Measurements from ENCODE around the gene ZNF827. TPM values are rescaled to one million over a fixed set of nuclear protein-coding genes. Genes with fewer than 3 reads are reported as not detected.
A peak's percentile ranks its signal among the peaks of the same experiment; 100 is the strongest.

The ZNF827 gene
- total and polyA plus RNA-seq, 2 experiments from 2014 or later: 20.3 to 33.1 TPM

DNA sequence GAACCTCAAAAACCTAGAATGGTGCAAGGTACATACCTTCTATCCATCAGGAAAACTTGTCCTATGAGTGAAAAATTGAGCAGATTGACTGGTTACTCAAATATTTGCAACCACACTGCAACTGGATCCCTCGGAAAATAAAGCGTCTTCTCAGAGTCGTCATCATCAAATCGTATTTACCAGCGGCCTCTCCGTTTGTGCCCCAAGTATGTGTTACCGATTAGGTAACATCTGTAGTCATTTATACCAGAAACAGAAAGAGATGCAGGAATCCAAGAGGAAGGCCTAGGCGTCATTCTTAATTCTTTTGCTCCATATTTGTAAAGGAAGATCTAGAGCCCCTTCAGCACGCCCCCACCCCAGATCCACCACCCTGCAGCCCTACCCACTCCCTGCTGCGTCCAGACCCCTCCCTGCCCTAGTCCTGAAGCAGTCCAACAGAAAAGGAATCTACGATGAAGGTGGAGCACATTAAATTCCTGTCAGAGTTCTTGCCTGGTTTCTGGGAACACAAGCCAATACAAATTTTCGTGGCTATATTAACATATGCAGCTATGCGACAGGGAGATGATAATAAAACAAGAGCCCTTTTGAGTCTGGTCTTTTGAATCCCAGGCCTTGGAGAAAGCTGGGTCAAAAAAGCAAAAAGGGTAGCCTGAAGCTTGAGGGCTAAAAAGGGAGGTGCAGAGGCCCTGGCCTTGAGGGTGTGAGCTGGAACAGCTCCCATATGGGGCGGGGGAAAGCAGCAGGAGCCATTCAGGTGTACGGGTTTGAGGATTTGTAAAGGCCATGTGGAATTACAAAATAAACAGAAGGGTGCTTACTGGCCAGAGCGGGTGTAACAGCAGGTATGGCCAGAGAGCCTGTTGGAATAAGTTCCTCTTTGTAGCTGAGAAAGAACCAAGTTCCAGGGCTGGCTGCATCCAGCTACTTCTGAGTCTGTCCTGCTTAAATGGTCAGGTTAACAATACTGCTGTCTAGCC lies 77.0 kb downstream of the ZNF827 start:
- Histone ChIP-seq H3K79me2 (replicated peaks; ENCODE audit: insufficient read depth) (peaks cover 36% of the 10 kb centered on the region), H2AFZ (no peak overlapping the region), H3K36me3 (ENCODE audit: insufficient read depth) (peaks cover 17% of the 10 kb centered on the region; the same call in 1 of the 2 replicates), H3K4me2 (peak overlapping the region; percentile 13; the same call in 1 of the 2 replicates), H4K20me1 (replicated peaks; ENCODE audit: insufficient read depth) (no peaks in the 10 kb centered on the region), H3K4me3 (no peak overlapping the region), H3K27me3 (ENCODE audit: insufficient read depth) (no peaks in the 10 kb centered on the region), H3K27ac (ENCODE audit: low read depth) (peak overlapping the region; percentile 70; the same call in 1 of the 2 replicates), H3K9me2 (ENCODE audit: insufficient read depth) (peaks cover 5% of the 10 kb centered on the region; the same call in 1 of the 2 replicates), H3F3A (replicated peaks; ENCODE audit: low read depth) (no peaks in the 10 kb centered on the region), H3K4me1 (ENCODE audit: insufficient read depth) (peaks cover 30% of the 10 kb centered on the region)
- H3K27me3 Mint-ChIP-seq (ENCODE audit: insufficient read depth, low read depth, poor library complexity): peaks cover 1% of the 10 kb centered on the region
- H3K36me3 Mint-ChIP-seq (ENCODE audit: low read depth): peaks cover 30% of the 10 kb centered on the region
- H3K4me3 Mint-ChIP-seq: no peak overlapping the region
- peaks cover 54% of the 10 kb centered on the region for H3K4me1 Mint-ChIP-seq
- ATAC-seq (peak; percentile 91), DNase-seq (ENCODE audit: low spot score) (peak; percentile 35)
- H3K9me3 Mint-ChIP-seq: no peaks in the 10 kb centered on the region
- peak overlapping the region; percentile 82 for H3K27ac Mint-ChIP-seq
- no peak for TF ChIP-seq ZNF114 (CRISPR knock-in tag; IDR thresholded peaks at IDR 0.05)
- no peak for TF ChIP-seq POLR2AphosphoS5 (IDR thresholded peaks at IDR 0.05; ENCODE audit: low read depth)
- TF ChIP-seq EZH2phosphoT487 (IDR thresholded peaks at IDR 0.05; ENCODE audit: unreplicated experiment): no peak
- TF ChIP-seq EZH2 (IDR thresholded peaks at IDR 0.05; ENCODE audit: low read depth, unreplicated experiment): no peak
- TF ChIP-seq STAT1 (IDR thresholded peaks at IDR 0.05; ENCODE audit: unreplicated experiment): no peak
- TF ChIP-seq, protein P1, sequence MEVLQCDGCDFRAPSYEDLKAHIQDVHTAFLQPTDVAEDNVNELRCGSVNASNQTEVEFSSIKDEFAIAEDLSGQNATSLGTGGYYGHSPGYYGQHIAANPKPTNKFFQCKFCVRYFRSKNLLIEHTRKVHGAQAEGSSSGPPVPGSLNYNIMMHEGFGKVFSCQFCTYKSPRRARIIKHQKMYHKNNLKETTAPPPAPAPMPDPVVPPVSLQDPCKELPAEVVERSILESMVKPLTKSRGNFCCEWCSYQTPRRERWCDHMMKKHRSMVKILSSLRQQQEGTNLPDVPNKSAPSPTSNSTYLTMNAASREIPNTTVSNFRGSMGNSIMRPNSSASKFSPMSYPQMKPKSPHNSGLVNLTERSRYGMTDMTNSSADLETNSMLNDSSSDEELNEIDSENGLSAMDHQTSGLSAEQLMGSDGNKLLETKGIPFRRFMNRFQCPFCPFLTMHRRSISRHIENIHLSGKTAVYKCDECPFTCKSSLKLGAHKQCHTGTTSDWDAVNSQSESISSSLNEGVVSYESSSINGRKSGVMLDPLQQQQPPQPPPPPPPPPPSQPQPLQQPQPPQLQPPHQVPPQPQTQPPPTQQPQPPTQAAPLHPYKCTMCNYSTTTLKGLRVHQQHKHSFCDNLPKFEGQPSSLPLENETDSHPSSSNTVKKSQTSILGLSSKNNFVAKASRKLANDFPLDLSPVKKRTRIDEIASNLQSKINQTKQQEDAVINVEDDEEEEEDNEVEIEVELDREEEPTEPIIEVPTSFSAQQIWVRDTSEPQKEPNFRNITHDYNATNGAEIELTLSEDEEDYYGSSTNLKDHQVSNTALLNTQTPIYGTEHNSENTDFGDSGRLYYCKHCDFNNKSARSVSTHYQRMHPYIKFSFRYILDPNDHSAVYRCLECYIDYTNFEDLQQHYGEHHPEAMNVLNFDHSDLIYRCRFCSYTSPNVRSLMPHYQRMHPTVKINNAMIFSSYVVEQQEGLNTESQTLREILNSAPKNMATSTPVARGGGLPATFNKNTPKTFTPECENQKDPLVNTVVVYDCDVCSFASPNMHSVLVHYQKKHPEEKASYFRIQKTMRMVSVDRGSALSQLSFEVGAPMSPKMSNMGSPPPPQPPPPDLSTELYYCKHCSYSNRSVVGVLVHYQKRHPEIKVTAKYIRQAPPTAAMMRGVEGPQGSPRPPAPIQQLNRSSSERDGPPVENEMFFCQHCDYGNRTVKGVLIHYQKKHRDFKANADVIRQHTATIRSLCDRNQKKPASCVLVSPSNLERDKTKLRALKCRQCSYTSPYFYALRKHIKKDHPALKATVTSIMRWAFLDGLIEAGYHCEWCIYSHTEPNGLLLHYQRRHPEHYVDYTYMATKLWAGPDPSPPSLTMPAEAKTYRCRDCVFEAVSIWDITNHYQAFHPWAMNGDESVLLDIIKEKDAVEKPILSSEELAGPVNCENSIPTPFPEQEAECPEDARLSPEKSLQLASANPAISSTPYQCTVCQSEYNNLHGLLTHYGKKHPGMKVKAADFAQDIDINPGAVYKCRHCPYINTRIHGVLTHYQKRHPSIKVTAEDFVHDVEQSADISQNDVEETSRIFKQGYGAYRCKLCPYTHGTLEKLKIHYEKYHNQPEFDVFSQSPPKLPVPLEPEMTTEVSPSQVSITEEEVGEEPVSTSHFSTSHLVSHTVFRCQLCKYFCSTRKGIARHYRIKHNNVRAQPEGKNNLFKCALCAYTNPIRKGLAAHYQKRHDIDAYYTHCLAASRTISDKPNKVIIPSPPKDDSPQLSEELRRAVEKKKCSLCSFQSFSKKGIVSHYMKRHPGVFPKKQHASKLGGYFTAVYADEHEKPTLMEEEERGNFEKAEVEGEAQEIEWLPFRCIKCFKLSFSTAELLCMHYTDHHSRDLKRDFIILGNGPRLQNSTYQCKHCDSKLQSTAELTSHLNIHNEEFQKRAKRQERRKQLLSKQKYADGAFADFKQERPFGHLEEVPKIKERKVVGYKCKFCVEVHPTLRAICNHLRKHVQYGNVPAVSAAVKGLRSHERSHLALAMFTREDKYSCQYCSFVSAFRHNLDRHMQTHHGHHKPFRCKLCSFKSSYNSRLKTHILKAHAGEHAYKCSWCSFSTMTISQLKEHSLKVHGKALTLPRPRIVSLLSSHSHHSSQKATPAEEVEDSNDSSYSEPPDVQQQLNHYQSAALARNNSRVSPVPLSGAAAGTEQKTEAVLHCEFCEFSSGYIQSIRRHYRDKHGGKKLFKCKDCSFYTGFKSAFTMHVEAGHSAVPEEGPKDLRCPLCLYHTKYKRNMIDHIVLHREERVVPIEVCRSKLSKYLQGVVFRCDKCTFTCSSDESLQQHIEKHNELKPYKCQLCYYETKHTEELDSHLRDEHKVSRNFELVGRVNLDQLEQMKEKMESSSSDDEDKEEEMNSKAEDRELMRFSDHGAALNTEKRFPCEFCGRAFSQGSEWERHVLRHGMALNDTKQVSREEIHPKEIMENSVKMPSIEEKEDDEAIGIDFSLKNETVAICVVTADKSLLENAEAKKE (CRISPR knock-in tag; IDR thresholded peaks at IDR 0.05): no peak
- no peak for TF ChIP-seq JUNB (IDR thresholded peaks at IDR 0.05; ENCODE audit: unreplicated experiment)

Data from GM23338 (cell line).